OCI-LY7 (cell line): ENCODE data around the gene SLC17A8. TPM values are rescaled to one million over a fixed set of nuclear protein-coding genes. Genes with fewer than 3 reads are reported as not detected.

Experiments used
- BruUV-seq: library from RNA; stranded (reverse); fragments of 400-500 nt; replicated peaks from 2 replicates; lab custom pipeline; 2021; lab: Mats Ljungman, UMichigan
- CTCF ChIA-PET: fragments of 300-600 bp; sonication (Branson Sonifier 250); formaldehyde crosslinking; loops from one replicate; lab custom pipeline; 2022; ENCODE audit warnings: antibody characterized with exemption; ENCODE audit not compliant: unreplicated experiment; lab: Charles Lee
- POLR2A ChIA-PET: fragments of 300-600 bp; sonication (Branson Sonifier 250); formaldehyde crosslinking; loops from one replicate; lab custom pipeline; 2022; ENCODE audit warnings: antibody characterized with exemption; lab: Charles Lee
- DNase-seq: peaks from one replicate; pipeline ENCODE4 v3.0.0-alpha.2; 2015; ENCODE audit warnings: low spot score
- H2AFZ ChIP-seq: fragments of 200-600 bp; sonication (generic), shearing (Covaris generic); 2 replicates; pipeline ENCODE4 v1.6.1; 2014; ENCODE audit warnings: mild to moderate bottlenecking, antibody characterized with exemption, low read length, moderate library complexity
- H3K27ac ChIP-seq: fragments of 200-600 bp; sonication (generic); 2 replicates; pipeline ENCODE4 v1.5.1; 2014; ENCODE audit warnings: mixed run types, low read depth, mild to moderate bottlenecking, moderate library complexity, low read length, inconsistent platforms; ENCODE audit not compliant: poor library complexity, severe bottlenecking
- H3K36me3 ChIP-seq: fragments of 200-600 bp; sonication (generic); 2 replicates; pipeline ENCODE4 v1.6.1; 2014; ENCODE audit warnings: mild to moderate bottlenecking, antibody characterized with exemption, low read length, moderate library complexity, mixed read lengths; ENCODE audit not compliant: insufficient read depth
- H3K4me1 ChIP-seq: fragments of 200-600 bp; sonication (generic); 2 replicates; pipeline ENCODE4 v1.5.1; 2014; ENCODE audit warnings: mild to moderate bottlenecking, low read length; ENCODE audit not compliant: insufficient read depth, poor library complexity, severe bottlenecking
- H3K4me2 ChIP-seq: fragments of 200-600 bp; sonication (generic); 2 replicates; pipeline ENCODE4 v1.6.1; 2014; ENCODE audit warnings: mild to moderate bottlenecking, low read length
- H3K4me3 ChIP-seq: fragments of 200-600 bp; sonication (generic); 2 replicates; pipeline ENCODE4 v1.5.1; 2014; ENCODE audit warnings: mild to moderate bottlenecking, low read depth, low read length; ENCODE audit not compliant: poor library complexity, severe bottlenecking
- H3K79me2 ChIP-seq: fragments of 200-600 bp; sonication (generic); 2 replicates; pipeline ENCODE4 v1.6.1; 2016; ENCODE audit warnings: low read depth, mild to moderate bottlenecking, low read length, moderate library complexity, mixed read lengths; ENCODE audit not compliant: insufficient read depth
- H3K9me2 ChIP-seq: fragments of 200-600 bp; sonication (generic); 2 replicates; pipeline ENCODE4 v1.6.1; 2016; ENCODE audit warnings: mild to moderate bottlenecking, low read length, mixed read lengths; ENCODE audit not compliant: insufficient read depth
- H3K9me3 ChIP-seq: fragments of 200-600 bp; sonication (generic); 2 replicates; pipeline ENCODE4 v1.6.1; 2014; ENCODE audit warnings: mild to moderate bottlenecking, mixed run types, low read length, mixed read lengths
- H4K20me1 ChIP-seq: fragments of 200-600 bp; sonication (generic); 2 replicates; pipeline ENCODE4 v1.6.1; 2014; ENCODE audit warnings: mild to moderate bottlenecking, antibody characterized with exemption, low read length, moderate library complexity, mixed read lengths; ENCODE audit not compliant: insufficient read depth
- CTCF ChIP-seq: fragments of 200-600 bp; sonication (generic); conservative IDR thresholded peaks from 2 replicates; pipeline ENCODE4 v1.5.1; 2014; ENCODE audit warnings: mild to moderate bottlenecking, antibody characterized with exemption, low read length, moderate library complexity, mixed read lengths
- EZH2phosphoT487 ChIP-seq: fragments of 200-600 bp; sonication (generic); IDR thresholded peaks from 2 replicates; pipeline ENCODE4 v1.6.1; 2018; ENCODE audit warnings: low read depth, borderline replicate concordance, mild to moderate bottlenecking, mixed run types, antibody characterized with exemption, low read length, moderate library complexity, mixed read lengths
- intact Hi-C: fragments of 100-400 bp; cut with micrococcal nuclease; formaldehyde crosslinking; loops from one replicate; pipeline ENCODE4 v1.10.0; 2022; ENCODE audit not compliant: unreplicated experiment
- total RNA-seq, 2 experiments: library from RNA; depleted of rRNA in 1 of 2; stranded (reverse); fragments of >200 nt in 1 of 2; shearing (Covaris generic) in 1 of 2; gene quantifications; 2 replicates each; pipeline ENCODE4 v1.2.3, GENCODE V29; 2014 to 2022

The SLC17A8 gene
- total RNA-seq, 2 experiments from 2014 or later, result not detected

- TF ChIP-seq EZH2phosphoT487, result no peak
- TF ChIP-seq CTCF, result no peak
- H3K9me3 ChIP-seq, result no peaks in the 10 kb centered on the region
- H3K79me2 ChIP-seq, result no peaks in the 10 kb centered on the region
- intact Hi-C loops, result no loop called here
- H3K36me3 ChIP-seq, result no peaks in the 10 kb centered on the region
- CTCF ChIA-PET, result no interaction called here
- H3K4me3 ChIP-seq, result no peak overlapping the region
- no peaks in the 10 kb centered on the region for H3K9me2 ChIP-seq
- no peak overlapping the region for H2AFZ ChIP-seq
- H4K20me1 ChIP-seq, result no peaks in the 10 kb centered on the region
- no peak overlapping the region for H3K27ac ChIP-seq
- POLR2A ChIA-PET, result interaction anchor here (1.0 kb wide), 1 partner anchor 149 kb away, joined by 3 read pairs; no protein-coding TSS in a partner anchor
- no peak overlapping the region for H3K4me2 ChIP-seq
- DNase-seq, result no peak
- BruUV-seq, result no TSS peak
- no peaks in the 10 kb centered on the region for H3K4me1 ChIP-seq
These were observed 57.9 kb downstream of the SLC17A8 start for GRCh38 chr12:100414739-100415138.

DNA sequence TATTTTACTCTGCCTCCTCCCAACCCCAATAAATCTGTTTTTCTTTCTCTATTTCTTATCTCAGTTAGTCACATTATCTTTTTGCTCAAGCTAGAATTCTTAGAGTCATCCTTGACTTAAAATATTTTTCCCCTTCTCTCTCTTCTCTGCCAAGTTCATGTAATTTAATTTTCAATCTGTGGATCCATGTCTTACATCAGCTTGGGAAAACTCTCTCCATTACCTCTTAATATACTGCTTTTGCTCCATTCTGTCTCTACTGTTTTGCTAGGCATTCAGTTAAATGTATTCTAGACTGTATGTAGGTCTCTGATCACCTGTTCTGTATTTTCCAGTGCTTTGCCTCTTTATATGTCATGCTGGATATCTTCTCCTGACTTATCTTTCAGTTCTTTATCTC, 65.8 kb downstream of the SLC17A8 start:
- intact Hi-C loops, result no loop called here
- POLR2A ChIA-PET, result interaction anchor here (0.6 to 0.9 kb wide), 3 partner anchors 22 to 740 kb away, joined by 3 to 8 read pairs (median 3); no protein-coding TSS in a partner anchor

More for the DNA sequence above, 65.8 kb downstream of the SLC17A8 start:
- Histone ChIP-seq H3K79me2 (no peaks in the 10 kb centered on the region), H3K4me2 (no peak overlapping the region), H3K4me3 (no peak overlapping the region), H2AFZ (no peak overlapping the region), H4K20me1 (no peaks in the 10 kb centered on the region), H3K9me3 (no peaks in the 10 kb centered on the region), H3K27ac (no peak overlapping the region), H3K4me1 (peaks cover 7% of the 10 kb centered on the region), H3K9me2 (no peaks in the 10 kb centered on the region), H3K36me3 (no peaks in the 10 kb centered on the region)
- no peak for DNase-seq
- no TSS peak for BruUV-seq
- CTCF ChIA-PET, result no interaction called here
- no peak for TF ChIP-seq CTCF
- no peak for TF ChIP-seq EZH2phosphoT487
